HepG2 (cell line): ENCODE measurements around the gene DNPH1. TPM values are rescaled to one million over a fixed set of nuclear protein-coding genes. Genes with fewer than 3 reads are reported as not detected.

Source experiments
- CREB3 ChIP-seq: sonication (generic); formaldehyde crosslinking; IDR thresholded peaks from 2 replicates; pipeline ENCODE4 v1.5.0; 2020; ENCODE audit warnings: missing genetic modification reagents
- CREBL2 ChIP-seq: sonication (generic); formaldehyde crosslinking; IDR thresholded peaks from 2 replicates; pipeline ENCODE4 v1.8.1; 2023; ENCODE audit warnings: missing genetic modification reagents, mild to moderate bottlenecking, borderline replicate concordance
- EP300 ChIP-seq, 3 experiments: sonication (generic) in 1 of 3; formaldehyde crosslinking in 1 of 3; IDR thresholded peaks; 2 replicates each; pipeline versions ENCODE4 v1.5.1 to v1.6.1; 2011 to 2020; ENCODE audit warnings: low read depth in 2 of 3, low read length in 2 of 3, borderline replicate concordance in 1 of 3, improper control_type of control experiment in 1 of 3, mild to moderate bottlenecking in 1 of 3, missing genetic modification reagents in 1 of 3, moderate library complexity in 1 of 3
- FOXK2 ChIP-seq: fragments of 450-650 bp; IDR thresholded peaks from 2 replicates; pipeline ENCODE4 v1.6.1; 2016
- GATAD1 ChIP-seq: IDR thresholded peaks from 2 replicates; pipeline ENCODE4 v1.6.1; 2016; ENCODE audit warnings: missing genetic modification reagents, missing compliant biosample characterization
- HMGA1 ChIP-seq: sonication (generic); formaldehyde crosslinking; conservative IDR thresholded peaks from 2 replicates; pipeline ENCODE4 v1.4.0; 2020; ENCODE audit warnings: missing genetic modification reagents
- HOXD1 ChIP-seq: sonication (generic); formaldehyde crosslinking; IDR thresholded peaks from 2 replicates; pipeline ENCODE4 v1.5.0; 2020; ENCODE audit warnings: missing genetic modification reagents
- NPAS2 ChIP-seq: sonication (generic); formaldehyde crosslinking; IDR thresholded peaks from 2 replicates; pipeline ENCODE4 v1.8.0; 2022; ENCODE audit warnings: mild to moderate bottlenecking, missing genetic modification reagents, borderline replicate concordance
- PCBP2 ChIP-seq: fragments of 200-400 bp; formaldehyde crosslinking; optimal IDR thresholded peaks from 2 replicates; pipeline ENCODE3; 2018; ENCODE audit warnings: low read length, low read depth; ENCODE audit not compliant: poor library complexity, severe bottlenecking
- SMAD3 ChIP-seq: sonication (generic); formaldehyde crosslinking; IDR thresholded peaks from 2 replicates; pipeline ENCODE4 v1.4.0; 2020; ENCODE audit warnings: missing genetic modification reagents
- ZFP36L2 ChIP-seq: sonication (generic); formaldehyde crosslinking; IDR thresholded peaks from 2 replicates; pipeline ENCODE4 v1.4.0; 2020; ENCODE audit warnings: missing genetic modification reagents
- ZNF205 ChIP-seq: IDR thresholded peaks from 2 replicates; pipeline ENCODE4 v1.6.1; 2018; ENCODE audit warnings: missing biosample characterization, missing genetic modification reagents
- ZNF333 ChIP-seq: sonication (generic); formaldehyde crosslinking; IDR thresholded peaks from 2 replicates; pipeline ENCODE4 v1.4.0; 2020; ENCODE audit warnings: mild to moderate bottlenecking, missing genetic modification reagents, borderline replicate concordance
- ZNF383 ChIP-seq: sonication (generic); formaldehyde crosslinking; IDR thresholded peaks from 2 replicates; pipeline ENCODE4 v1.4.0; 2020; ENCODE audit warnings: missing genetic modification reagents, mild to moderate bottlenecking, borderline replicate concordance
- ZNF557 ChIP-seq: sonication (generic); formaldehyde crosslinking; IDR thresholded peaks from 2 replicates; pipeline ENCODE4 v1.4.0; 2020; ENCODE audit warnings: missing genetic modification reagents
- ZNF879 ChIP-seq: sonication (generic); formaldehyde crosslinking; IDR thresholded peaks from 2 replicates; pipeline ENCODE4 v1.8.1; 2023; ENCODE audit warnings: missing genetic modification reagents
- polyA plus RNA-seq, 8 experiments: library from polyadenylated mRNA; depleted of rRNA in 3 of 8; stranded (reverse) in 7 of 8; unstranded in 1 of 8; fragments of >200 nt; fragmentation: Illumina TruSeq in 4 of 8; extraction: Trizol in 4 of 8; gene quantifications; 2 replicates each; pipeline versions ENCODE4 v1.2.1 to v1.2.3, GENCODE V29; 2011 to 2016; ENCODE audit warnings: low read depth in 4 of 8, missing spikeins in 1 of 8, mixed read lengths in 1 of 8; ENCODE audit not compliant: insufficient read depth in 1 of 8
- total RNA-seq, 5 experiments: library from RNA; depleted of rRNA; stranded (reverse); fragments of >200 nt; fragmentation: Illumina TruSeq; extraction: Trizol; gene quantifications; 2 replicates each; pipeline ENCODE4 v1.2.3, GENCODE V29; 2016; ENCODE audit warnings: low read depth in 1 of 5
- TF ChIP-seq, protein P1 (sequence below): sonication (generic); formaldehyde crosslinking; IDR thresholded peaks from 2 replicates; pipeline ENCODE4 v1.4.0; 2020; ENCODE audit warnings: mild to moderate bottlenecking, missing genetic modification reagents
- TF ChIP-seq, protein P2 (sequence below): IDR thresholded peaks from 2 replicates; pipeline ENCODE4 v1.6.1; 2016; ENCODE audit warnings: missing compliant biosample characterization, missing genetic modification reagents, borderline replicate concordance

The DNPH1 gene
- total and polyA plus RNA-seq, 2 of the 13 experiments (the other 11 are each of a cell fraction or from before 2014, with no cell fraction given) = 56.5 to 75.1 TPM

DNA sequence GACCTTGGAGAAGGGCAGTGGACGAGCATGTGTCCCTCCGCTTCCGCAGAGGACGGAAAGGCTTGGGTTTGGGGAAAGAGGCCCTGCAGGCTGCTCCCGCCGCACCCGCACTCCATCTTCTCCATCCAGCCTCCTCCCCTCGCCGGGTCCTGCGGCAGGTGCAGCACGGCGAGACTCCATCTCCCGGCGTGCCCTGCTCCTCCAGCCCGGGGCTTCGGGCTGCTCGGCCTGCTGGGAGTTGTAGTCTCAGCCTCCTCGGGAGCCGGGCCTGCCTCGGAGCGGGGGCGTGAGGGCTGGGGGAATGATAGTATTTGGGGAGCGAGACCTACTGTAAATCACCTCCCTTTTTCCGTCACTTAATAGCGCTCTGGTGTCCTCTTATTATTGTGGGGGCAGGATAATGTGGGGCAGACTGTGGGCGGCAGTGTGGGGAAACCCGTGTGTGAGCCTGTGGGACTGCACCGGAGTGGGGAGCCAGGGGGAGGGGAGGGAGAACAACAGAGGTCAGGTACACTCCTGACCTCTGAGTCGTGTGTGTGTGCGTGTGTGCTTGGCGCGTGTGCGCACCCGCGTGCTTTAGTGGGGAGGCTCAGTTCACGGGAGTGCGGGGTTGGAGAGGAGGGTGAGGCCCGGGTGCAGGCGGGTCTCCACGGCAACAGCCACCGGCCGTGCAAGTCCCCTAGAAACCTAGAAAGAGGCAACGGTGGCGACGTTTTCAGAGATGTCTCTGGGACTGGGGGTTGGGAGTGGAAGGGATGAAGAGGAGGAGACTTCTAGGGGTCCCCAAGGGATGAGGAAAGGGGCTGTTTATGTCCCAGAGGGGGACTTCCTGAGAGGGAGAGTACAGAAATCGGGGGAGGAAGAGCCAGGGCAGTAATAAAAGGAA is 18.1 kb upstream of the DNPH1 start (continued):
- TF ChIP-seq, protein P1, sequence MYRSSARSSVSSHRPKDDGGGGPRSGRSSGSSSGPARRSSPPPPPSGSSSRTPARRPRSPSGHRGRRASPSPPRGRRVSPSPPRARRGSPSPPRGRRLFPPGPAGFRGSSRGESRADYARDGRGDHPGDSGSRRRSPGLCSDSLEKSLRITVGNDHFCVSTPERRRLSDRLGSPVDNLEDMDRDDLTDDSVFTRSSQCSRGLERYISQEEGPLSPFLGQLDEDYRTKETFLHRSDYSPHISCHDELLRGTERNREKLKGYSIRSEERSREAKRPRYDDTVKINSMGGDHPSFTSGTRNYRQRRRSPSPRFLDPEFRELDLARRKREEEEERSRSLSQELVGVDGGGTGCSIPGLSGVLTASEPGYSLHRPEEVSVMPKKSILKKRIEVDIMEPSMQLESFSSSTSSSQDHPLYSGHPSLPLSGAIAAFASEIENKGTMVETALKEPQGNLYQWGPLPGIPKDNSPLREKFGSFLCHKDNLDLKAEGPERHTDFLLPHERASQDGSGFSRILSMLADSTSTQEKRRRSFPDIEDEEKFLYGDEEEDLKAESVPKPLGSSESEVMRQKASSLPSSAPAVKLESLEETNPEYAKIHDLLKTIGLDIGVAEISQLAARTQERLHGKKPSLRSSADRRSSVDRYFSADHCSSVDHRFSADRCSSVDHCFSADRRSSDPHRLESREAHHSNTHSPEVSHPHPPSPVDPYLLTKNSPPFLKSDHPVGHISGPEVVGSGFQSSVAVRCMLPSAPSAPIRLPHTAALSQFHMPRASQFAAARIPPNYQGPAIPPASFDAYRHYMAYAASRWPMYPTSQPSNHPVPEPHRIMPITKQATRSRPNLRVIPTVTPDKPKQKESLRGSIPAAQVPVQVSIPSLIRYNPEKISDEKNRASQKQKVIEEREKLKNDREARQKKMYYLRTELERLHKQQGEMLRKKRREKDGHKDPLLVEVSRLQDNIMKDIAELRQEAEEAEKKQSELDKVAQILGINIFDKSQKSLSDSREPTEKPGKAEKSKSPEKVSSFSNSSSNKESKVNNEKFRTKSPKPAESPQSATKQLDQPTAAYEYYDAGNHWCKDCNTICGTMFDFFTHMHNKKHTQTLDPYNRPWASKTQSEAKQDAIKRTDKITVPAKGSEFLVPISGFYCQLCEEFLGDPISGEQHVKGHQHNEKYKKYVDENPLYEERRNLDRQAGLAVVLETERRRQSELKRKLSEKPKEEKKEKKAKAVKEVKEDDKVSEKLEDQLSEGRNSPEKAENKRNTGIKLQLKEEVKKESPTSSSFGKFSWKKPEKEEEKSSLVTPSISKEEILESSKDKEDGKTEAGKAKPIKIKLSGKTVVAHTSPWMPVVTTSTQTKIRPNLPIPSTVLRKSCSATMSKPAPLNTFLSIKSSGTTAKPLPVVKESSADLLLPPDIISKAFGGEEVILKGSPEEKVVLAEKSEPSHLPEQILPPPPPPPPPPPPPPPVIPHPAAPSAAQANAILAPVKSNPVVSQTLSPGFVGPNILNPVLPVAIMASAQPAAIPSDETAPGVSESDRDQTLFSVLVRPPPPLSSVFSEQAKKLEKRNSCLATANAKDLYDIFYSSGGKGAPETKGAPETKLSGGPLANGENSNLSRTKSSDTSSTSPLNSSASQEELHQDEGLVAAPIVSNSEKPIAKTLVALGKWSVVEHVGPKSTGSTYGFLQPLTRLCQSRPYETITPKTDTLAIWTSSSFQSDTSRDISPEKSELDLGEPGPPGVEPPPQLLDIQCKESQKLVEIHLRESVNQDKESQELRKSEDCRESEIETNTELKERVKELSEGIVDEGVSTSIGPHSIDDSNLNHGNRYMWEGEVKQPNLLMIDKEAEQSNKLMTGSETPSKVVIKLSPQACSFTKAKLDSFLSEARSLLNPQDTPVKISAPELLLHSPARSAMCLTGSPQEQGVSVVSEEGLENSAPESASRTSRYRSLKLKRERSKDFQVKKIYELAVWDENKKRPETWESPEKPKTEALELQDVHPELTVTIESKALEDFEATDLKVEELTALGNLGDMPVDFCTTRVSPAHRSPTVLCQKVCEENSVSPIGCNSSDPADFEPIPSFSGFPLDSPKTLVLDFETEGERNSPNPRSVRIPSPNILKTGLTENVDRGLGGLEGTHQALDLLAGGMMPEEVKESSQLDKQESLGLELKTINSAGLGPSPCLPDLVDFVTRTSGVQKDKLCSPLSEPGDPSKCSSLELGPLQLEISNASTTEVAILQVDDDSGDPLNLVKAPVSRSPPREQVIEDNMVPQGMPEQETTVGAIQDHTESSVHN (CRISPR knock-in tag) = 0 out of 2 replicates have a peak, but pooled peaks have one; percentile 17
- TF ChIP-seq FOXK2 (no peak), CREBL2 (CRISPR knock-in tag) (peak; percentile 43; the same call in 1 of the 2 replicates), ZNF333 (peak; percentile 74; the same call in 1 of the 2 replicates), GATAD1 (CRISPR knock-in tag) (peak; percentile 63; the same call in 1 of the 2 replicates), NPAS2 (CRISPR knock-in tag) (no peak), CREB3 (CRISPR knock-in tag) (no peak), SMAD3 (CRISPR knock-in tag) (0 out of 2 replicates have a peak, but pooled peaks have one; percentile 40), ZNF383 (CRISPR knock-in tag) (no peak), ZNF557 (CRISPR knock-in tag) (no peak), EP300 (IDR thresholded peaks at IDR 0.05; ENCODE audit: low read depth in 2 of 2, low read length in 2 of 2) (0 out of 4 replicates have a peak, but pooled peaks of 1 of the 2 experiments have one; percentile 13), EP300 (CRISPR knock-in tag; IDR thresholded peaks at IDR 0.05; ENCODE audit: borderline replicate concordance) (no peak; the same call in 1 of the 2 replicates), HMGA1 (CRISPR knock-in tag) (no peak), HOXD1 (CRISPR knock-in tag) (no peak; the same call in 1 of the 2 replicates), PCBP2 (no peak), ZNF205 (CRISPR knock-in tag) (no peak), ZFP36L2 (no peak), ZNF879 (CRISPR knock-in tag) (no peak)
- TF ChIP-seq, protein P2, sequence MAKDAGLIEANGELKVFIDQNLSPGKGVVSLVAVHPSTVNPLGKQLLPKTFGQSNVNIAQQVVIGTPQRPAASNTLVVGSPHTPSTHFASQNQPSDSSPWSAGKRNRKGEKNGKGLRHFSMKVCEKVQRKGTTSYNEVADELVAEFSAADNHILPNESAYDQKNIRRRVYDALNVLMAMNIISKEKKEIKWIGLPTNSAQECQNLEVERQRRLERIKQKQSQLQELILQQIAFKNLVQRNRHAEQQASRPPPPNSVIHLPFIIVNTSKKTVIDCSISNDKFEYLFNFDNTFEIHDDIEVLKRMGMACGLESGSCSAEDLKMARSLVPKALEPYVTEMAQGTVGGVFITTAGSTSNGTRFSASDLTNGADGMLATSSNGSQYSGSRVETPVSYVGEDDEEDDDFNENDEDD (CRISPR knock-in tag) = peak; percentile 38; the same call in 1 of the 2 replicates
